ENCODE measurements around the gene AMBRA1.

AMBRA1 gene

DNA sequence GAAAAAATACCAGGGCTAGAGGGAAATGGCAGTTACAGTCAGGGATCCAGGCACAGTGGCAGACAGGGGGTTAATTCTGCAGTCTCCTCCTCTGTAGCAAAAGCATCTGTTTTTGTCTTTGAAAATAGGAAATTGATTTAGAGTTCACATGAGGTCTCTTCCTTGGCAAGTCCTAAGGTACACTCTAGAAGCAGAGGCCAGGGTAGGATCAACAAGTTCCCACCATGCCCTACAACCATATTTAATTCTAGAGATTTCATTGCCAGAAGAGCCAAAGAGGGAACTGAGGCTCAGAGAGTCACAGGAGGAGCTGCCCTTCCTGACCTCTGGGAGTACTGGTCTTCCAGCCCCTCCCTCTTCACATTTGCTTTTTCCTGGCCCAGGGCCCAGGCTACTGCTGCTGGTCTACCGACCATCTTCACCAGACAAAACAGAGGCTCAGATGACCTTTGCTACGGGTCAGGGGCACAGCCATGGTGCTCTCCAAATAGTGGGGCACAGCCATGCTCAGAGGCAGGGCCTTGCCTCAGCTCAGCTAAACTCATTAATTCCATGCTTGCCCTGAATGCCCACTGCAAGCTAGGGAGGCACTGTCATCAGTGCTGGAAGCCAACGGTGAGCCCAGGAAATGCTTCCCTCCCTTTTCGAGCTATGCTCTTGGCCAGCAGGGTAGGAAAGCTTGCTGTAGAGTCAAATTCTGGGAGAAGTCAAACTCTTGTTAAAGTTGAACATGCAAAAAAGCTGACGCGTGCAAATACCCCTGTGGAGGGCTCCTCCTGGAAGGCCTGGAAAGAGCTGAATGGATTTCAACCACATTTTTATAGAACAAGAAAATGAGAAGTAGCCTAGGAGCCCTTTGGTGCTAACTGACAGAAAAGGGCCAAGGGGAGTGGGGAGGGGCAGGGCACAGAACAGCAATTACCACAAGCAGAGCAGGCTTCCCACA is 190.6 kb downstream of the AMBRA1 start:
- no peak for DNase-seq (ENCODE audit: low read depth, low spot score)

DNA sequence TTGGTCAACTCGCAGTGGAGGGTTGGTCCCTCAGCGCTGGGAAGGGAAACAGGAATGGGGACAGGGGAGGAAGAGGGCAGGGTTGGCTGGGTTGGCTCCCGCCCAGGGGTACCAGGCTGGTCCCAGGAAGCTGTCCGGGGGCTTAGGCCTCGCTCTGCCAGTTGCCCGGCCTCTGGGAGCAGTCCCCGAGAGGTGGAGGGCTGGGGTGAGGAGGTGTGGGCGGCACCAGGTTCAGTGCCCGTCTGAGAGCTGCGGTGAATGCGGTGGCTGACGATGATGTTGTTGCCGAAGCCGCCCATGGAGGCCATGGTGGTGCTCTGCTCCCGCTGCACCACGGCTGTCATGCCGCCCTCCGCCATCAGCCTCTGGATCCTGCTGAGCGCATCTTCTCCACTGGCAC is 196.3 kb downstream of the AMBRA1 start:
- DNase-seq (ENCODE audit: low read depth, low spot score): no peak

- DNase-seq (ENCODE audit: low read depth, low spot score): no peak
These were observed 200.1 kb downstream of the AMBRA1 start for GRCh38 chr11:46393759-46394158.

DNA sequence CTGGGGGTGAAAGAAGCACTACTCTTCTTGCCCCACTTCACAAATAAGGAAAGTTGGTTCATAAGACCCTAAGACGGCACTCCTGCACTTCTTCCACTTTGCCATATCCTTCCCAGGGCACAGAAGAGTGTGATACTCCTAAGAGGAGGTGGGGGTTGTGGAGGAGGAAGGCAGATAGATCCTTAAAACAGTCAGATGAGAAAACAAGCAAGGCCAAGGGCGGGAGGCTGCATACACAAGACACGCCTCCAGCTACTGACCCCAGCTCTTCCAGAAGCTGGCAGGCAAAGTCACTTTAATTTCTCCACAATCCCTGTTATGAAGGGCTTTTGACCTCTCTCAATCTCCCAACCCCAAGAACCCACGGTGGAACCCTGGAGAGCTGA is 200.6 kb downstream of the AMBRA1 start:
- DNase-seq (ENCODE audit: low read depth, low spot score): no peak

DNA sequence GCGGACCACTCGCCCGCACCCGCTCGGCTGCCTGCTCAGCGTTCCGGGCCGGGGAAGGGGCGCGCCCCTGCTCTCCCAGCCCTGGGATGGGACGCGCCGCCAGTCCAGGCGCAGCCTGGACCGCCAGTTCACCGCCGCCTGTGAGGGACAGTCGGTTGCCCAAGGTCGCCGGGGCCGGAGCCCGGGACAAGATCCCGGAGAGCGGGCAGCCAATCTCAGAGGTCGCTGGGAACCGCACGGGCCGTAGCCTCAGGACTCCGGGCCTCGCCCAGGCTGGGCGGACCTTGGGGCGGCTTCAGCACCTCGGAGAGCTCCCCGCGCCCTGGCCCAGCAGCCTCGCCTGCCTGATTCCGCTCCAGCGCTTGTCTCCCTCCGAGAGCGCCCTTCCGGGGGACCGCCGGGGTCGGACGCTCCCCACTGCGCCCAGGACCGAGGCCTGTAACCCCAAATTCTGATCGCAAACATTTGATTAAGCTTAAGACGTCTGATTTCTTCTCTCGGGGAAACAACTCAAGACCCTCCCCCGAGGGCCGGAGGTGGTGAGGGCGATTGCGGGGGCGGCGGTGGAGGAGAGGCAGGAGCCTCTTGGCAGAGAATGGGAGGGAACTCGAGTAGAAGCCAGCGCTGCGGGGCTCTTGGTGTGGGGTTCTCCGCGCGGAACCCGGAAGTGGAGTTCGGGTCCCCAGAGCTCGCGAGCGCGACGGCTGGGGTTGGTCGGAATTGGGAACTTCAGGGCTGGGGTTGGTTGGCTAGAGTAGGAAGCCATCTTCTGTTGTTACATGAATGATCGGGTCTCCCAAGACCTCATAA is 201.2 kb downstream of the AMBRA1 start:
- DNase-seq (ENCODE audit: low read depth, low spot score): no peak

DNA sequence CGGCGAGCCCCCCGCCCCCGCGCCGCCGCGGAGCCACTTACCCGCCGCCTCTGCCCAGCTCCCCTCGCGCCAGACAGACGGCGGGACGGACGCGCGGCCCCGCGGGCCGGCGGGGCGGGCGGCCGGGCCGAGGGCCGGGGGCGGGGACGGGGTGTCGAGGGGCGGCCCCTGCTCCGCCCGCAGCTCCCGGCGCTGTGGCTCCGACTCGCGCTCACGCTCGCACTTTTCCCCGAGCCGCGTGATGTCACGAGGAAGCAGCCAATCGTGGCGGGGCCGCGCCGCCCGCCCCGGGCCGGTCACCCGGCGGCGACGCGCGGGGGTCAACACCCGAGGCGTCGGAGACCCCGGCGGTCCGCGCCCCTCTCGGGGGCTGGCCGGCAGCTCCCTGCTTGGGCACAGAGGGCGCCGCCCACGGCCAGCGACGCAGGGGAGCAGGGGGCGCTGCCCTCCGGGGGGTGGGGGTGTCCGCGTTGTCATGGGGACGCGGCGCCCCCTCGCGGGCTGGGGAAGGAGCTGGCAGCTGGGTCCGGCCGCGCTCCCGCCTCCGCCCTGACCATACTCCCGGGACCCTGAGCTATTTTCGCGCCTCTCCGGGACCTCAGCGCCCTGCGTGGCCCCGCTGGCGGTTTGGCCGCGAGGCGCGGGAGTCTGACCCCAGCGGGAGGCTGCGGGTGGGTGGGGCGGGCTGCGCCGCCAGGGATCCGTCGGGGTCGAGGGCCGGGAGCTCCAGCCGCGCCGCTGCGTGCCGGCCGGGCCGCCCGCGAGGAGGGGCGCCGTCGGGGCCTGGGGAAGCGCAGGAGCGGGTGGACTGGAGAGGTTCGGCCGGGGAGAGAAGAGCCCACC is 202.0 kb downstream of the AMBRA1 start, which contains the start of gene CHRM4:
CHRM4 (minus strand) TSS at position 199 of the 843 bp plus-strand sequence. CDS start 5,219 bp downstream, outside the sequence.
- DNase-seq (ENCODE audit: low read depth, low spot score): no peak

GRCh38 chr11:46391186-46391577 is 202.6 kb downstream of the AMBRA1 start:
- DNase-seq (ENCODE audit: low read depth, low spot score): no peak

DNA sequence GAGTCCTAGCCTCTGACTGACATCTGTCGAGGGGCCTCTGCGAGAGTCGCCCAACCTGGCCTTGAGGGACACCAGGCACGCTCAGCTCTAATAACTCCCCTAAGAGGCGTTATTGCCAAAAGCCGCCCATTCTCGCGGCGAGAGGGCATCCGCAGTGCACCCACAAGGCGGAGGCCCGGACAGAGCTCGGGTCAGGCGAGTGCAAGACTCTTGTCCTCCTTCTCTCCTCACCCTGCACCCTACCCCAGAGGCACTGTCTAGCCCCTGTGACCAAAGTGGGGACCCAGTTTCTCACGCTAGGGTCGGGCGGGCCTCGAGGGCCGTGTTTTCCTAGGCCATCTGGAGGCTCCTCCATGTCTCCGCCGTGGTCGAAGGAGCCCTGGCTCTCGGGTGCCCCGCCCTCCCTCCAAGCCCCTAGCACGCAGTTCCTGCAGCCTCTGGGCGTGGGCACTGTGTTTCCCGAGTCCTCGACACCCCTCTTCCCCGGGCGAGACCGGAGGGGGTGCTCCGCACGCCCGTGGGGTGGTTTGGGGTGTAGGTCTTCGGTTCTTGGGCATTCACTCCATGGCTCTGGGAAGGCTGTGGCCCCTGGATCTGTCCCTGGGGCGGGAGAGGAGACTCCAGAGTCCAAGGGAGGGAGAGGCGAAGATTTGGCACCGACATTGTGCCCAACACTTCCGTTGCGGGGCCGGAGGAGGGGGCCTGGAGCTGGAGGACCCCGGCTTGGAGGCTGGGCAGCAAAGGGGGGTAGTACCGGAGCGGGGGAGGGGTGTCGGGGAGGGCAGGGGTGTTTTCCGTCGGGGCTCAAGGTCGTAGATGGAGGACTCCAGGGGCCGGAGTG is 203.3 kb downstream of the AMBRA1 start:
- DNase-seq (ENCODE audit: low read depth, low spot score): no peak

DNA sequence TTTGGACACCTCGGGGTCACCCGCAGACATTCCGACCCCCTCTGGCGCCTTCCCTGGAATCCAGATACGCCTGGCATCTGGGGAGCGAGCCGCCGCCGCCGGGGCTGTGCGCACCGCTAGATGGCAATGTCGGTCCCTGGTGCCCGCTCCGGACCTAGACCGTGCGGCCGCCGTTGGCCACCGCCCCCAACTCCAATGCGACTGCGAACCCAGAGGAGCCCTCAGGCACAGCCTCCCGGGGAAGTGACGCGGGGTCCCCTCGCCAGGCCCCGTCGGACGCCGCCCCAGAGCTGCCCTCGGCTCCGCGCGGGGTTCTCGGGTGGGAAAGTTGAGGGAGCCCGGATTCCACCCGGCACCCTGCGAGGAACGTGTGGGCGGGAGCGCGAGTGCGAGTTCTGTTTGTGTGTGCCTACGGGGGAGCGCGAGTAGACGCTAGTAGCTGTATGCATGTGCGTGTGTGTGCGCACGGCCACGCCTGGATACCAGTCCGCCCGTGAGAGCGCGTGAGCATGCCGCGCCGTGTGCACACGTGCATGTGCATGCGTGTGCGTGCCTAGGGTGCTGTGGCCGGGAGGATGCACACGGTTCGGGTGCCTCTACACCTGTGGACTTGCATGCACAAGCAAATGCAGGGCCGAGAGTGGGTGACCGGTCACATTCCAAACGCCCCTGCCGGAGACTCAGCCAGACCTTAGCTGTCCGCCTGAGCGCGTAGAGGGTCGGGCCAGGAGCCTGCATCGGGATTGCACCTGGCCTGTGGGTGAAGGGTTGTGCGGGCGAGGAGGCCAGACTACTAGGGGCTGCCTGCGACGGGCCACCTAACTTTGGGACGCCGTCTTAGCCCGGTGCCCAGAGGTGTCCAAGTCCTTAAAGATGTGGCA is 204.1 kb downstream of the AMBRA1 start:
- no peak for DNase-seq (ENCODE audit: low read depth, low spot score)

DNA sequence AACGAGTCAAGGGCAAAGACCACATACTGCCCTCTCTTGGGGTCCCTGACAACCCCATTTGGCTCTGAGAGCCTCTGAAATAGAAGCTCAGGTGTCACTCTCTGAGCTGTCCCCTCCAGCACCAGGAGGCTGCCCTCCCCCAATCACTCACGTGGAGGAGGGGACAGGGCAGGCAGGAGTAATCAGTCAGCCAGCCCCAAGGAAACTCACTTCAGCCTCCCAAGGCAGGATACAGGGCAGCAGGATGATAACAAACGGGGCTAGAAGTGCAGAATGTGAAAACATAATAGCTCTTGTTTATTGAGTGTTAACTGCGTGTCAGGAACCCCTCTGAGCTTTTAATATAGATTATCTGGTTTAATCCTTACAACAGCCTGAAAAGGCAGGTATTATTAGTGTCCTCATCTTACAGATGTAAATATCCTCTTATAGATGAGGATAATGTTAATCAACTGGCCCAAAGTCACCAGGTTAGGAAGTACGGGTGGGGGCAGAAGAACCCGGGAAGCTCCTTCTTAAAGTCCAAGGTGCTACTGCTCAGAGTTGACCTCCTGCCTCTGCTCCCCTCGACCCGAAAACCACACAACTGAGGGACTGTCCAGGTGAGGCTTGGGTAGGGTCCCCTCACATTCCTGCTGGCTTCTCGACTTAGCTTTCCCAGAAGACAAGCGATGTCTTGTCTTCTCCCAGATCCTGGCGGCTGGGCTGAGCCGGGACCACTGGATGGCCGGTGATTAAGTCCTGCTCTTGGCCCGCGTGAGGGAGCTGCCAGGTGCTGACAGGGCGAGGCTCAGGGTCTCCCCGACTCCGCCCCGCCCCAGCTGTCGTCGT is 205.0 kb downstream of the AMBRA1 start:
- no peak for DNase-seq (ENCODE audit: low read depth, low spot score)

DNA sequence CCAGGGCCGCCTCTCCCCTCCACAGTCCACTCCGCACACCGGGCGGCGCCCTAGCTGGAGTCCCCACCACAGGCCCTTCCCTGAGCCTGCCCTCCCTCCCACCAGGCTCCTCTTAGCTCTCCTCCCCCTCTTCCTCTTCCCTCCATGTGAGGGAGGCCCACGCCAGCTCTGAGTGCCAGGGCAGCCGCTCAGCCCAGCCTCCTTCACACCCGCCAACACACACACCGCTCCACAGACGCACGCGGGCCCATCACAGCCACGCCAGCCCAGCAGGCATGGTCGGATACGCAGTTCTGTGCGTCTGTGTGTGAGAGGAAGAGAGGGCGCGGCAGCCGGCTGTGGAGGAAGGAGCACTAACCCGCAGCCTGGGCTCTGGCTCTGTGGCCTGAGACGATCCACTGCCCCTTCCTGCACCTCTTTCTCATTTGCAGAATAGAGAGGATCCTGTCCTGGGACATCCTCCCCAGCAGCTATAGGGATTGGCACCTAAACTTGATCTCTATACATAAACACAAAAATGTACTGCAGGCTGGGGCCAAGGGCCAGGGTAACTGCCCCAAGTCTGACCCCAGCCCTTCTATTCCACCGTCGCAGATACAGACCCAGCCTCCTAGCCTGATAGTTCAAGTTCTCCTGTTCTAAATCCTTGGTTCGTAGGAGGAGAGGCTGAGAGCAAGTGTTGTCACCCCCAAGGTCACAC is 205.8 kb downstream of the AMBRA1 start:
- no peak for DNase-seq (ENCODE audit: low read depth, low spot score)

GRCh38 chr11:46387456-46387855 is 206.4 kb downstream of the AMBRA1 start:
- DNase-seq (ENCODE audit: low read depth, low spot score): no peak

GRCh38 chr11:46386674-46387073 is 207.1 kb downstream of the AMBRA1 start:
- DNase-seq (ENCODE audit: low read depth, low spot score): no peak

DNA sequence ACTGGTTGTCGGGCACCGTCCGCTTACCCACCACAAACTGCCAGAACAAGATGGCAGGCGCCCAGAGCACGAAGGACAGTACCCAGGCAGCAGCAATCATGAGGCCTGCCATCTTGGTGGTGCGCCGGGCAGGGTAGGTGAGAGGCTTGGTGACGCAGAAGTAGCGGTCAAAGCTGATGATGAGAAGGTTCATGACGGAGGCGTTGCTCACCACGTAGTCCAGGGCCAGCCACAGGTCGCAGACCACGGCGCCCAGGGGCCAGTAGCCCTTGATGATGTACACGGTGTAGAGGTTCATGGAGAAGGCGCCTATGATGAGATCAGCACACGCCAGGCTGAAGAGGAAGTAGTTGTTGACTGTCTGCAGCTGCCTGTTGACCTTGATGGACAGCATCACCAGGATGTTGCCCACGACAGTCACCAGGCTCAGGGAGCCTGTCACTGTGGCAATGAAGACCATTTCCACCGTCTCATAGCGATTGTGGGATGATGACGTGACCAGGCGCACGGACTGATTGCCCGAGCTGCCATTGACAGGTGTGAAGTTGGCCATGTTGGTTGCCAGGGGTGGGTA is 207.7 kb downstream of the AMBRA1 start:
- DNase-seq (ENCODE audit: low read depth, low spot score): no peak

GRCh38 chr11:46385169-46386004 is 208.4 kb downstream of the AMBRA1 start:
- no peak for DNase-seq (ENCODE audit: low read depth, low spot score)

DNA sequence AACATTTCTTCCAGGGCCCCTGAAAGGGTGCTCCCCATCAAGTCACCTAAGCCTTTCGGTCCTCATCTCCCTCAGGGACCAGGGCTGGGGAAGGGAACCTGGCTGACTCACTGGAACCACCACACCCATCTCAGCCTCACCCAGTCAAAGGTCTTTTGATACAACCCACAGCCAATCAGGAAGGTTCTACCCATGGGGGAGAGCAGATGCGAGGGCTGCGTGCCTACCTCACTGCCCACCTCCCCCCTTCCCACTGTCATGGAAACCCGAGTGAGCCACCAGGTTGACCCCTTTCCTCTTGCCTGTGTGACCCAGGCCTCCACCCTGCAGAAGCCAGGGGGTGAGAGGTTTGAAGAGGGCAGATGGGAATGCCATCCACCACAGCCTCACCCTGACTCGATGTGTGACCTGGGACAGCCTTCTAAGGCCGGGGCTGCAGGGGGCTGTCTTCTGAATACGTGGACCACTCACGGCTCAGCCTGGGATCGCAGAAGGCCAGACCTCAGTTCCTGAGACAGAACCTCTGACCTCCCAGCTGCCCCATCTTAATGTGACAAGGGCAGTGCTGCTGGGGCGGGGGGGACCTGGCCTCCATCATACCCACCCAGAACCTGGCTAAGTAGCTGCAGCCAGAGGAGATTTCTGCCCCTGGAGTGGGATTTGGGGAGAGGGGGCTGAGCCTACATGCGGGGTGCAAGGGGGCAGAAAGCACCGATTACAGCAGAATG is 209.7 kb downstream of the AMBRA1 start:
- no peak for DNase-seq (ENCODE audit: low read depth, low spot score)
